Endometrial microvascular endothelial cells (primary cell): ENCODE results near the gene GPANK1. TPM values are rescaled to one million over a fixed set of nuclear protein-coding genes. Genes with fewer than 3 reads are reported as not detected.

Source experiments
- in situ Hi-C: cut with HindIII; loops from 2 replicates; pipeline ENCODE4 v1.10.0; 2017; ENCODE audit warnings: low sequenced_read_pairs, low pct_unique_long_range_greater_than_20kb; ENCODE audit errors: inconsistent ontology term
- total RNA-seq: library from RNA; depleted of rRNA; stranded (reverse); fragments of >200 nt; gene quantifications from one replicate; pipeline ENCODE4 v1.2.3, GENCODE V29; 2015; ENCODE audit errors: inconsistent ontology term

The GPANK1 gene
- total RNA-seq, 1 donor from 2014 or later, result 15.2 TPM

DNA sequence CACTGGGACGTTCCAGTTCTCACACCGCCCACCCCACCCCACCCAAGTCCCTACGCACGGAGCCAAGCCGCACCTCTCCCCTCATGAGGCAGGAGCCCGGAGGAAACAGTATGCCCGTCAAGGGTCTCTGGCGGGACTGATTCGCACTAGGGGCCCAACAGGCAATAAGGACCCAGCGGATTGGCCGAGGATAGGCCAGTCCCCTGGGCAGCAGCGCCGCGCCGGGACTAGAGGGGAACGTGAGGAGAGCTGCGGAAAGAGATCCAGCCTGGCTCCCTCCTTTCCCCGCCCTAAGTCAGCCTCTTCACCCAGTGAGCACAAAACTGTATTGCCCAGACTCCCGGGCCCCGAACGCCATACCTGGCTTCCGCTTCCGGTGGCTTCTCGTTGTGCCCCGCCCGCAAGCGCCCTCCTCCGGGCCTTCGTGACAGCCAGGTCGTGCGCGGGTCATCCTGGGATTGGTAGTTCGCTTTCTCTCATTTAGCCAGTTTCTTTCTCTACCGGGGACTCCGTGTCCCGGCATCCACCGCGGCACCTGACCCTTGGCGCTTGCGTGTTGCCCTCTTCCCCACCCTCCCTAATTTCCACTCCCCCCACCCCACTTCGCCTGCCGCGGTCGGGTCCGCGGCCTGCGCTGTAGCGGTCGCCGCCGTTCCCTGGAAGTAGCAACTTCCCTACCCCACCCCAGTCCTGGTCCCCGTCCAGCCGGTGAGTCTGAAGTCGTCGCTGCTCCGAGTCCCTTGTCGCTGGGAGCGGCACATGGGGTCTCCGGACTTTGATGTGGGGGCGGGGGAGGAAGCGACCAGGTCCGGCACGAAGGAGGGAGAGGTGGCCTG is 922 bp upstream of the GPANK1 start, which contains the start of gene CSNK2B:
TSS of gene CSNK2B (plus strand) at position 580 of the 836 bp plus-strand sequence. CDS start 752 bp downstream, outside the sequence.
- in situ Hi-C loops, result no loop called here

DNA sequence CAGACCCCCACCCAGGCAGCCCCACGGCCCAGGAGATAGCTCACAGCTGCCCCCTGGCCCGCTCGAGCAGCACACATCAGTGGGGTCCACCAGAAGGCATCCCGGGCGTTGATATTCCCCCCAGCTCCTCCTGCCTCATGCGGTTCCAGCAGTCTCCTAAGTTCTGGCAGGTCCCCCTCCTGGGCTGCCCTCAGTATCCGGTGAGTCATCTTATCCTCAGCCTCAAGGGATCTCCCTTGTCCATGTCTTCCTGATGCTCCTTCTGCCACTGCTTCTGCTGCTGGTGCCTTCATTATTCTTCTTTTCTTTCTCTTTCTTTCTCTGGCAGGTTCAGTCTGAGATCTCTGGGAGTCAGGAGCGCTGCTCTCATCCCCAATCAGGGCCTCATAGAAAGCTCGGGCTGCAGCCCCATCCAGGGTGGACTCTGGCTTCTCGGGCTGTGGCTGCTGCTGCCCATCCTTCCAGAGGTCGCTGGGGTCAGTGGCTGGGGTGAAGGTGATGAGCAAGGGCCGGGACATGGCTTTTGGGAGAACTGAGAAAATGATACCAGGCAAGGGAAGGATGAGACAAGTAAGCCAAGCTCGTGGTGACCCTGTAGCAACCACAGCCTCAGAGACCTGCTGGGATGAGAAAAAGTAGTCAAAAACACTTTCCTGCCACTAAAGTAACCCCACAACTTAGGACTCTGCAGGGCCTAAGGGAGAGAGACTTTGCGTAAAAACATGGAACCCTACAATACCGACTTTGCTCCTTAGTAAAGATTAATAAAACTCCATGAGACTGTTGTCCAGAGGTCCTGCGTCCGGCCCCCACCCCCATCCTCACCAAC is 622 bp downstream of the GPANK1 start:
- in situ Hi-C loops, result no loop called here

DNA sequence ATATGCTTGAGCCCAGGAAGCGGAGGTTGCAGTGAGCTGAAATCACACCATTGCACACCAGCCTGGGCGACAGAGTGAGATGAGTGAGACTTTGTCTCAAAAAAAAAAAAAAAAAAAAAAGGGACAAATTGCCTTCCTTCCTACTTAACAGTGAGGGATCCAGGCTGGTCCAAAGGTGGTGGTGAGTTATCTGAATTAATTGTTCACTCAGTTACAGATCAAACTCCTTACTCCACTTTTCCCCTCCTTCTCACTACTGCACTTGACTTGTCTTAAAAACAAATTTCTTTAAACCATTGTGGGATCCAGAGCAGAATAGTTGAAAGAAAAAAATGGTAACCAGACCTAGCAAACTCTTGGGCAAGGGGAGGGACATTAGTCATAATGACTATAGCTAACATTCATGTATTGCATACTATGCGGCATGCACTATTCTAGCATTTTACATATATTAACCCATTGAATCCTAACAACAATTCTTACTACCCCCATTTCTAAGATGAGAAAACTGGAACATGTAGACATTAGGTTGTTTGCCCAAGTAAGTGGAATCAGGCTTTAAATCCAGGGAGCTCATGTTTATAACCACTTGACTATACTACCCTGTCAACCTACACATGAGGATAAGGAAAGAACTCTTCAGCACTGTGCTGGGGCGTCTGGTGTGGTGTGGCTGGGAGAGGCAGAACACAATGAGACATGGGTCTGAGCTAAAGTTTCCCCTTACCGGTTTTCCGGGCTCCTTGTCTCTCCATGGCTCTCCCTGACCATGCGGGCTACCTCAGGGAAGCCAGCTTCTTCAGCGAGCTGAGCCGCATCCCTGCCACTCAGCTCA is 1.5 kb downstream of the GPANK1 start:
- in situ Hi-C loops, result no loop called here

DNA sequence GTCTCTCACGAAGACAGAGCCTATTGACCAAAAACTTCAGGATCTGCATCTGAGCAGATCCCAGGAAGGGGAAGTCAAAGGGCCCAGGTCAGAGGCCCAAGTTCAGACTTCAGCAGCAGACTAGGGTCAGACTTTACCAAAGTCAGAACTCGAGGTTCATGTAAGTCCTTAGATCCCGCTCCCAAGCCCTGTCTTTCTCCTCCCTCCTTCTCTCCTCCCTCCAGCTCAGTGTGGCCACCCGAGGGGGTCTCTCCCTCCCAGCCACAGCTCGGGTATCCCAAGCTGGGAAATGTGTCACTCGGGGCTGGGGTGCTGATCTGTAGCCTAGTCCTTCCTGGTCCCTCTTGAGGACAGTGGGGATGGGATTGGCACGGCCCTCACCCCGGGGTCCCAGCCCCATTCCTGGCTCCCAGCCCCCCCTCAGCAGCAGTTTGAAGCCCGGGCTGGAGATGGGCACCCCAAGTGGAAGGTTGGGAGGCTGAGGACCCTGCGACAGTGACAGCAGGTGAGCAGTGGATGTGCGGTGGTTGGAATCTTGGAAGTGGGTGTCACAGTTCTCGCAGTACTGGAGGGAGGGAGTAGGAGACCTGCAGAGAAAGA is 2.6 kb downstream of the GPANK1 start:
- in situ Hi-C loops, result no loop called here

DNA sequence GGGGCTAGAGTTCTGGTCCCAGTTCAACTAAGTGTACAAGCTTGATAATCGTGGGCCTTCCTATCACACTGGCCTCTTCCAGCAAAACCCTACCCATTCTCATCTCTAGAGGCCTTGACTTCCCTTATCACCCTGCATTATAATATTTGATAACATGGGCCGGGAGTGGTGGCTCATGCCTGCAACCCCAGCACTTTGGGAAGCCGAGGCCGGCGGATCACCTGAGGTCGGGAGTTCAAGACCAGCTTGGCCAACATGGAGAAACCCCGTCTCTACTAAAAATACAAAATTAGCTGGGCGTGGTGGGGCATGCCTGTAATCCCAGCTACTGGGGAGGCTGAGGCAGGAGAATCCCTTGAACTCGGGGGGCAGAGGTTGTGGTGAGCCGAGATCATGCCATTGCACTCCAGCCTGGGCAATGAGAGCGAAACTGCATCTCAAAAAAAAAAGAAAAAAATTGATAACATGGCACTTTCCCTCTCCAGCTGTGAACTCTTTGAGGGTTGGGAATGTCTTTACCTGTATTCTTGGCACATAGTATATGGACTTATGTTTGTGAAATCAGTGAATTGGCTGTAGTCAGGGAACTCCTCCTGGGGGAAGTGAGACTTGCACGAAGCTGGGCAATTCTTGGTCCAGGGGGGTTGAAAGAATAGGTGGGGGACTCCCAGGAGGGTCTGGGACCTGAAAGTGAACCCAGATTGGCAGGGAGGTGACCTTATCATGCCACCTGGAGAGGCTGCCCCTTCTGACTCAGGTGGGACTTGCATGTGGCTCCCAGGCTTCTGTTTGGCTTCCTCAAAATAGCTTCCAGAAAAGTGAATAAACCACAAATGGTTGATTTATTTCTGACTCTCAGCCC is 3.3 kb downstream of the GPANK1 start:
- in situ Hi-C loops, result no loop called here

DNA sequence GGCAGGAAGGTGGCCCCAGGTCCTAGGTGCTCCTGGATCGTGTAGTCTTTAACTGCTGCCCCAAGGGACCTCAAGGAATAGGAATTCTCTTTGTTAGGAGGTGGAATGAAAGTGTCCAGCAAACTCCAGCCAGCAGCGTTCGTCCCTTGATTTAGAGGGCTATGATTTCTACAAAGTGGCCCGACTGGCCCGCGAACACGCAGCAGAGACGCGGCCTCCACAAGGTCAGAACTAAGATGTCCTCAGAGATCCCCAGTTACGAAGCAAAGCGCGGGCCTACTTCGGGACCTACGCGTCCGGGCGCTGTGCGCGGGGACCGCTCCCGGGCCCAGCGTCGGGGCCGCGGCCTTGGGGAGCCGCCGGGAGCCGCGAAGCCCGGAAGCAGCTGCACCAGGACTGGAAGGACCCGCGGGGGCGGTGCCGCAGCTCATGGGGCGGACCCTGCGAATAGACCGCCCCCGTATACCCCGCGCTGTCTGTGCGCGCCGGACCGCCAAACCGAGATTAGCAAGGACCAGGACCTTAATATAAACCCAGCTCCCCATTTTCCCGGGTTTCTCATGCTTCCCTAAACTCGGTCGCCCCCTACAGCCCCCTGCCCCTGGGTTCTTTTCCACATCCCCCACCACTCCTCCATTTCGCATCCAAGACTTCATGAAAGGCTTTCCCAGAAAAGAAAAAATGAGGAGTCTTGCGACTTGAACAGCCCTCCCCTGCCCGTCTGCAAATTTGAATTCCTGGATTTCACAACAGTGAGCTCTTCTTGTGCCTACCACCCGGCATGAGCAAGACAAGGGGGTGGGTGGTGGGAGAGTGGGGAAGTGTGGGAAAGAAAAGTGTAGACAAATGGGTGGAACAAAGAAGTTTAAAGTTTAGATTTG is 4.2 kb downstream of the GPANK1 start, which contains the start of gene C6orf47:
TSS of gene C6orf47 (minus strand) at position 398 of the 881 bp plus-strand sequence. CDS start 831 bp downstream, outside the sequence.
- in situ Hi-C loops, result no loop called here

DNA sequence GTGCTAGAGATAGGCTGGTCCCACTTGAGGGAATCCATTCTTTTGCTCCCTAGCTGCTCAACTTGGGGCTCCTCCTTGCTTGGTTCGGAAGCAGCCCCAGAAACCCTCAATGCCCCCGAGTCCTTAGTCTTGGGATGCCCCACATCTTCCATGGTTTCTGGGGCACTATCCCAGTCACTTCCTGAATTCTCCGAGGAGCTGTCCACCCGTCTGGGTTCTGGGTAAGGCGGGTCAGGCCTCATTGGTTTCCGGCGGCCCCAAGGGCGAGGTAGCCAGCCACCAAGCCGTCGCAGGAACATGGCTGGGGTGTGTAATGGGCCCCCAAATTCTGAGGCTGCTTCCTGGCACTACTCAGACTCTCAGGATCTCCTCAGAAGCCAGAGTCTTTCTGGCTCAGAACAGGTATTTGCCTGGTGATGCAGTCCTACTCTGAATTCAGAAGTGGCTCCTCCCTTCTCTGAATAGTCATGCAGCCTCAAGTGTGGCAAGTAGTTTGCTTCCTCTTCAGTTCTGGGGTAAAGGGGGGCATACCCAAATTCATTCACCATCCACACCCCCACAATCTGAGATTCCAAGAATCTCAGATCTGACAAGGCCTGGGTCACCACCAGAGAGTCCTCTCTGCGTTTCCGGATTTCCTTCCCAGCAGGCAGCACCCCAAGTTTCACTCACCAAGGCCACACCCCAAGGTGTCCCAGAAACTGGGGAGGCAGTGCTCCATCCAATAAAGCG is 5.0 kb downstream of the GPANK1 start:
- in situ Hi-C loops, result no loop called here

DNA sequence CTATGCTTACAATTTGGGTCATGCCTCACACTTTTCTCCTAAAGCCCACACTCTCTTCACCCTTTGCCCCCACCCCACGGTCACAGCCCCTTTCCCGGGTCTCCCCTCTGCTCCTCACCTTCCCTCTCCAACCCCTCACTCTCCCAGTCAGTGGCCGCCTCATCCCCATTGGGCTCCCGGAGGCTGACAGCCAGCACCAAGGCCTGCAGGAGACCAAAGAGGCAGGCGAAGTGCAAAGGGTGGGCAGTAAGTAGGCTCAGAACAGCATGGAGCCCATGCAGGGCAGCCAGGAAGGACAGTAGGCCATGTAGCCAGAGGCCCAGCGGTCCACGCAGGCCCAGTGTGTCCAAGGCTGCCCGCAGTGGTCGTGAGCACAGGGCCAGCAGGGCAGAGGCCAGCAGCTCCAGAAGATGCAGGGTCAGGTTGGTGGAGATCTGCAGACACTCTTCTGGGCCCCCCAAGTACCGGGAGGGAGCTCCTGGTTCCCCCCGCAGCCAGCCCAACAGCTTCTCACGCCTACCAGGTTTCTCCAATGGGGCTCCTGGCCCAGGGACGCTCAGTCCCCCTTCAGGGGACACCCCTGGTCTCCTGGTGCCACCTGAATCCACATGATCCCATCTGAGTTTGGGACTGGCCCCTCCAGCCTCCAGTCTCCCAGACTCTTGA is 5.7 kb downstream of the GPANK1 start:
- in situ Hi-C loops, result no loop called here

DNA sequence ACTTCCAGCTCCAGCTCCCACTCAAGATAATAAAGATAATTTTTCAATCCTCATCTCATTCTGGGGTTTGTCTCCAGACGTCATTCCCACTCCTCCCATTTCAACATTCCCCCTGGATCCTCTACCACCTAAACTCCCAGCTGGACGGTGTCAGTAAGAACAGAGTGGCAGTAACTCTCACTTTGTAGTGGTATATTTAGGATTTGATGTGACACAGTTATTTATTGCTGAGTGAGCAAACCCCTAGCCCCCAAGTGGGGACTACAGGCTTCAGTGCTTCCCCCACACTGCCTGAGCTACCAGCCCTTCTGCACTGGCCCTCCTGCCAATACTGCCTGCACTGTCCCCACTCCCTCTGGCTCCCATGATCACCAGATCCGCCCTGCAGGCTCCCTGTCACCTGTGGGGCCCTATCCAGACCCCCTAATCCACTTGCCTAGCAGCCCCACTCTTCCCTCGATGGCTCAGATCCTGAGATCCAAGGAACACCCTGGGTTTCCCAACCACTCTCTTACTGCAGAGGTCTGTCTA is 6.6 kb downstream of the GPANK1 start:
- in situ Hi-C loops, result no loop called here

DNA sequence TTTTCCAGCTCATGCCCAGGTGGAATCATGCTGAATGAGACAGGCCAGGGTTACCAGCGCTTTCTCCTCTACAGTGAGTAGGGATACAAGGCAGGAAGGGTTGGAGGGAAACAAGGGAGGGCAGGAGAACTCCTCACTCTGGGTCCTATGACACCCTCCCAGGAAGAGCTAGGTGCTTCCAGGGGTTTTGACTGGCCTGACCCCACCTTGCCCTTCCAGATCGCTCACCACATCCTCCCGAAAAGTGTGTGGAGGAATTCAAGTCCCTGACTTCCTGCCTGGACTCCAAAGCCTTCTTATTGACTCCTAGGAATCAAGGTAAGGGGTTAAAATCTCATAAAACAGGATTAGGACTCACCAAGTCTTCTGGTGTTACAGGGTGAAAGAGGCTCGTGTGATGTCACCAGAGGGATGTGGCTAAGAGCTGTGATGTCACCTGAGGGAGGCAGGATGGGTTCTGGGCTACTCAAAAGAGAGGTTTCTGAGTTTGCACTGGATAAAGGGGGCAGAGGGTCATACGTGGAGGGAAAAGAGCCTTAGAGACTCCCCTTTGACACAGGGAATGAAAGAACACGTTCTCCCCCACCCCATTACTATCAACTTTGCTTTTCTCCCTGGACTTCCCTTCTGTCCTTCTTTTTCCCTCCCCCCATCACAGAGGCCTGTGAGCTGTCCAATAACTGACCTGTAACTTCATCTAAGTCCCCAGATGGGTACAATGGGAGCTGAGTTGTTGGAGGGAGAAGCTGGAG is 7.2 kb downstream of the GPANK1 start:
- in situ Hi-C loops, result no loop called here

DNA sequence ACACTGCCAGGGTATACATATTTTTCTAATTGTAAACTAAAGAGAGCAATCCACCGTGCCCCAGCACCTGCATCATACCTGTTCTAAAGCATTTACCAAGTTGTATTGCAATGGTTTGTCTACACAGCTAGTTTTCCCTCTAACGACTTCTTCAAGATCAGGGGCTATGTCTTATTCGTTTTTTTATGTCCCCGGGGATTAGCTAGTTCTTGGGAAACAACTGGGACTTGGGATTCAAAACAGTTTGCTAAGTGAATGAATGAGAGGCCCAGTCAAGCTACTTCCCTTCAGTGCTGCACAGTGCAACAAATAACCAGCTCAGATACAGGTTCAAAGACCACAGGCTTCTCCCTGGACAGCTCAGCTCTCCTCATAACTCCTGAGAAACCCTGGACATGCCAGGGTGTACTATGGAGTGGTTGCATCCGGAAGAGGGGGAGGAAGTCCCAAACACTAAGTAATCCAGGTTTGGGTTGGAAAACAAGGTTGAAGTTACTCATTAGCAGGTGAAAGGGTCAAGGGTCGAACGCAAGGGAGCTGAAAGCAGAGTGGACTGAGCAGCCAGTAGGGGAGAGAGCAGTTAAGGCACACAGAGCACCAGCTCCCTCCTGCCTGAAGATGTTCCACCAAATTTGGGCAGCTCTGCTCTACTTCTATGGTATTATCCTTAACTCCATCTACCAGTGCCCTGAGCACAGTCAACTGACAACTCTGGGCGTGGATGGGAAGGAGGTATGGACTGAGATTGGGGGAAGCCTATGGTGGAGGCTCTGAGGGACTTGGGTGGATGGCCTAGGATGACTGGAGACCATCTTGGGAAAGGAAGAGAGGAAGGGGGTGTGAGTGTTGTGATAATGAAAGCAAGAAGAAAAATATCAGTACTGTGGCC is 9.2 kb downstream of the GPANK1 start, which contains the start of gene APOM:
TSS of gene APOM (plus strand) at position 546 of the 889 bp plus-strand sequence. CDS start at position 619, 73 bp downstream.
- in situ Hi-C loops, result no loop called here

DNA sequence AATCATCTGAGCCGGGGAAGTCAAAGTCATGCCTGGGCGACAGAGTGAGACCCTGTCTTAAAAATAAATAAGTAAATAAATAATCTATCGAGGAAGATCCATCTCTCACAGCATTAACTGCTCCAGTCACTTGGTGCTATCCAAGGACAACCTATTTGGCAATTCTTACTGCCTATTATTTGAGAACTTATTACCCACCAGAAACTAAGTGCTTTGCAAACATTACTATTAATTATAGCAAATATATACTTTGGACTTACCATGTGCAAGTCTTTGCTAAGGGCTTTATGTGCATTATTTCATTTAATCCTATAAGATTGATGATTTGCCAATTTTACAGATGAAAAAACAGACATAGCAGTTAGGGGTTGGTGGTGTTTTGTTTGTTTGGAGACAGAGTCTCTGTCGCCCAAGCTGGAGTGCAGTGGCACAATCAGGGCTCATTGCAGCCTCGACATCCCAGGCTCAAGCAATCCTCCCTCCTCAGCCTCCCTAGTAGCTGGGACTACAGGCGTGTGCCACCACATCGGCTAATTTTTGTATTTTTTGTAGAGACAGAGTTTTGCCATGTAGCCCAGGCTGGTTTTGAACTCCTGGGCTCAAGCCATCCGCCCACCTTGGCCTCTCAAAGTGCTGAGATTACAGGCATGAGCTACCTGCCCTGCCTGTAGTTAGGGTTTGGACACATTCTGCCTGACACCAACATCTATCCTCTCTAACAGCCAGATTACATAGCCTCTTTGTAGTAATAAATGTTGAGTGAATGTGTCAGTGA is 10.0 kb downstream of the GPANK1 start:
- in situ Hi-C loops, result no loop called here
